Stimulated activated CD8-positive, alpha-beta memory T cell treated with anti-CD3 and anti-CD28 coated beads, Interleukin-12 subunit alpha, Interleukin-12 subunit beta, amount 100 ng/mL, for 24 hours (primary cell): Measurements from ENCODE around the gene POFUT1.
A peak's percentile ranks its signal among the peaks of the same experiment; 100 is the strongest.

Experiments
- DNase-seq: peaks from one replicate; pipeline ENCODE4 v3.0.0-alpha.2; 2020; ENCODE audit errors: extremely low read depth

POFUT1 gene

GRCh38 chr20:32277361-32278198 lies 69.9 kb downstream of the POFUT1 start, which contains the start of gene KIF3B:
Gene KIF3B, plus strand, starts transcription at chr20:32277651. Its CDS starts 32,127 bp downstream, at chr20:32309778.
- DNase-seq, result peak; percentile 80

- DNase-seq, result no peak
Observed at GRCh38 chr20:32278199-32278643, 70.5 kb downstream of the POFUT1 start.

GRCh38 chr20:32281711-32282110 lies 74.0 kb downstream of the POFUT1 start:
- no peak for DNase-seq

- DNase-seq, result no peak
Observed at GRCh38 chr20:32282461-32282860, 74.8 kb downstream of the POFUT1 start.

GRCh38 chr20:32285082-32285620 lies 77.5 kb downstream of the POFUT1 start:
- no peak for DNase-seq

GRCh38 chr20:32285621-32286371 lies 78.1 kb downstream of the POFUT1 start:
- no peak for DNase-seq

- DNase-seq, result no peak
Observed at GRCh38 chr20:32287231-32287638, 79.6 kb downstream of the POFUT1 start.
